RWPE2 (cell line): ENCODE data around the gene ADGRD2.

ENCODE experiments used
- ATAC-seq: fragments of 200-7000 bp; cut with Tn5 transposase; 3 replicates; pipeline ENCODE4 v1.9.1; 2021; ENCODE audit warnings: low read depth
- DNase-seq: peaks from one replicate; pipeline ENCODE4 v3.0.0-alpha.2; 2020; ENCODE audit warnings: low spot score
- H3K27ac ChIP-seq: fragments of 450-650 bp; 2 replicates; pipeline ENCODE4 v1.5.1; 2017; ENCODE audit warnings: mild to moderate bottlenecking; ENCODE audit not compliant: poor library complexity, severe bottlenecking
- H3K27me3 ChIP-seq: fragments of 250-450 bp; sonication (Bioruptor Pico); 2 replicates; pipeline ENCODE4 v1.5.1; 2021; ENCODE audit warnings: mild to moderate bottlenecking, moderate library complexity; ENCODE audit not compliant: insufficient read depth, poor library complexity, severe bottlenecking
- H3K36me3 ChIP-seq: fragments of 250-450 bp; sonication (Bioruptor Pico); 2 replicates; pipeline ENCODE4 v1.5.1; 2020; ENCODE audit warnings: low read depth, mild to moderate bottlenecking, moderate library complexity
- H3K4me1 ChIP-seq: fragments of 250-450 bp; sonication (Bioruptor Pico); 2 replicates; pipeline ENCODE4 v1.5.1; 2021; ENCODE audit warnings: mild to moderate bottlenecking, moderate library complexity; ENCODE audit not compliant: insufficient read depth, poor library complexity, severe bottlenecking
- H3K4me3 ChIP-seq: fragments of 250-450 bp; sonication (Bioruptor Pico); 2 replicates; pipeline ENCODE4 v1.5.1; 2021; ENCODE audit warnings: mild to moderate bottlenecking, moderate library complexity; ENCODE audit not compliant: severe bottlenecking
- H3K9me3 ChIP-seq: fragments of 250-450 bp; sonication (Bioruptor Pico); 2 replicates; pipeline ENCODE4 v1.5.1; 2021; ENCODE audit warnings: mild to moderate bottlenecking, moderate library complexity; ENCODE audit not compliant: severe bottlenecking
- CTCF ChIP-seq: fragments of 450-650 bp; IDR thresholded peaks from one replicate; pipeline ENCODE4 v1.5.1; 2017; ENCODE audit warnings: mild to moderate bottlenecking, moderate library complexity; ENCODE audit not compliant: poor library complexity, severe bottlenecking

Gene ADGRD2

DNA sequence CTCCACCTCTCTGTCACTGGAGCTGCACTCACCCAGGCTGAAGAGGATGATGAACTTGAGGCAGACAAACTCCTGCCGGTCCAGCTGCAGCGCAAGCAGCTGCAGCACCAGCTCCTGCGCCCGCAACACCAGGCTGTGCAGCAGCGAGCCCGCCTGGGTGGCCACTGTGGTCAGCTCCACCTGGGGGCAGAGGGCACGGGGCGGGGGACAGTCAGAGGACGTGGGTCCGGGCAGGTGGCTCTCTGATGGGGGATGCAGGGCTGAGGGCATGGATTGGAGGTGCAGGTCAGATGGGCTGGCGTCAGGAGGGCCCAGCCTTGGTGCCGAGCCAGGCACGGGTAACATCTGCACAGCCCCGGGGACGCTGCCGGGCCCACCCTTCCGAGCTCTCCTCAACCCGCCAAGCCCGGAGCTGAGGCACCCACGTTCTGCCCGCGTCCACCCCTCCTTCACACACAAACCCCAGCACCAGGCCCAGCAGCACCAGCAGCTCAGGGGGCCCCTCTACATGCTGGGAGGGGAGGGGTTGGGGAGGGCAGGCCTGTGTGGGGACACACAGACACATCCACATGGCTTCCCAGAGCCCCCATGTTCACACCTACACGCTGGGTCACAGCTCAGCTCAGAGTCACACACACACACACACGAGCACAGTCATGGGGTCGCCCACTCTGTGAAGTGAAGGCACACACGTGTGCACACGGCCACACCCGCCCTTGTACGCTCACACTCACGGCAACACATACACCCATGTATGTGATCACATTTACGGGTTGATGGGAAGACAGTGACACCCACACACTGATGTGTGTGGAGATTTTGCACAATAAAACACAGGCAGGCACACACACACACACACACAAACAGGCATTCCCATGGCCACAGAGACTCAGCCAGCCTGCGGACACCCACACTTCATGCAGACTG lies 41.1 kb downstream of the ADGRD2 start:
- ATAC-seq, result no peak
- Histone ChIP-seq H3K4me1 (no peaks in the 10 kb centered on the region), H3K9me3 (no peaks in the 10 kb centered on the region), H3K27ac (no peak overlapping the region), H3K36me3 (no peaks in the 10 kb centered on the region), H3K27me3 (peaks cover 13% of the 10 kb centered on the region), H3K4me3 (no peak overlapping the region)
- no peak for TF ChIP-seq CTCF
- DNase-seq, result no peak

DNA sequence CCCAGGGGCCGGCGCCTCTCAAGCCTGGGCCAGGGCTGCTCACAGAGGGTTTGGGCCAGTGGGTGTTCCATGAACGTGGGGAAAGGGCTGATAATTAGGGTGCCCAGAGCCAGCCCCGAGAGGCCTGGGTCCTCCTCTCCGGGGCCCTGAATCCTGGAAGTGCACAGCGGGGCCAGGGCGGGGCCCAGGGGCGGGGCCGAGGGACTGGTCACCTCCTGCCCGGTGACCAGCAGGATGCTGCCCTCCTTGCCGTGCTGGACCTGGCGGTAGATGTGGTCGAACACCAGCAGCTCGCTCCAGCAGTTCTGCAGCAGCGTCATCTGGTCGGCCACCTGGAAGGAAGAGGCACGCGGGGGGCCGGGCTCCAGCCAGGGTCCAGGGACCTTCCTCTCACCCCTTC lies 42.6 kb downstream of the ADGRD2 start:
- Histone ChIP-seq H3K27ac (no peak overlapping the region), H3K4me1 (no peaks in the 10 kb centered on the region), H3K27me3 (no peaks in the 10 kb centered on the region), H3K36me3 (no peaks in the 10 kb centered on the region), H3K4me3 (no peak overlapping the region), H3K9me3 (no peaks in the 10 kb centered on the region)
- no peak for TF ChIP-seq CTCF
- no peak for DNase-seq
- no peak for ATAC-seq

DNA sequence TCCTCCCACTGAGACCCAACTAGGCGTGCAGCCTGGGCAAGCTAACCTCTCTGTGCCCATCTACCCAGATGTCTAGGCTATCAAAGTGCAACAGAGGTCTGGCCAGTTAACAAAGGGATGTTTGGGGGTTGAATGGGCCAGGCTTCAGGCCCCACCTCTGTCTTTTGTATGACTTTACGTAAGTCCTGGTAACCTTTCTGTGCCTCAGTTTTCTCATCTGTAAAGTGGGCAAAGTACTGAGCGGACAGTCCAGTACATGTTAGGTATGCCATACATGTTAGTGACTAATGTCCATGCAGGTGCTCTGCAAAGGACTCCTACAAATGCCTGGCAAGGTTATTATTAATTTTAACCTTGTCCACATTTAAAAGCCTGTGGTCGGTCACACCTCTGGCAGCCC lies 43.0 kb downstream of the ADGRD2 start:
- DNase-seq, result no peak
- no peaks in the 10 kb centered on the region for H3K27me3 ChIP-seq
- no peak for TF ChIP-seq CTCF
- no peaks in the 10 kb centered on the region for H3K36me3 ChIP-seq
- H3K4me1 ChIP-seq, result no peaks in the 10 kb centered on the region
- no peak for ATAC-seq
- H3K27ac ChIP-seq, result no peak overlapping the region
- H3K9me3 ChIP-seq, result no peaks in the 10 kb centered on the region
- H3K4me3 ChIP-seq, result no peak overlapping the region

DNA sequence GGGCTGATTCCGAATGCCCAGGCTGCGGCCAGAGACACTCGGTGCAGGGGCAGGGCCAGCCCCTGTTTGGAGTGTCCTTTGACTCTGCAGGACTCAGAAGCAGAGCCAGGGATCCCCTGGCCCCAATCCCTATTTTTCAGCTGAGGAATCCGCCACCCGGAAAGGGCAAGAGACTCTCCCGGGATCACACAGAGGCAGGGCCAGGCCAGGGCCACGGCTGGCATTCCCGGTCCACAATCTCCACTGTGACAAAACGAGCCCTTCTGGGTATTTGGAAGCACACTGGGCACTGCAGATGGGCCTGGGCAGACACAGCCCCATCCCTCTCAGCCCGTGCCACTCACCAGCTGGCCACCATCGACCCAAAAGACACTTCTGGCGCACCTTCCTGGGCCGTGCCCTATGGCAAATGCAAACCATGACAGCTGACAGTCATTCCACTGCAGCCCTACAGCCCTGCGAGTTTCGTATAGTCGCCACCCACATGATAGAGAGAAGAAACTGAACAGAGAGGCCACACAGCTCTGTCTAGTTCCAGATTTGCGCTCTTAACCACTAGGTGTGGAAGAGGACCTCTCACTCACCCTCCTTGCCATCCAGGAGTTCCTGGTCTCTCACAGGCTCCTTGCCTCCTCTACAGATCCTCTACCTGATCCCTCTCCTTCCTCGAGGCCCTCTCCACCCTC lies 43.7 kb downstream of the ADGRD2 start:
- H3K27me3 ChIP-seq, result no peaks in the 10 kb centered on the region
- no peak overlapping the region for H3K27ac ChIP-seq
- H3K9me3 ChIP-seq, result no peaks in the 10 kb centered on the region
- DNase-seq, result no peak
- no peak for TF ChIP-seq CTCF
- ATAC-seq, result no peak
- H3K36me3 ChIP-seq, result no peaks in the 10 kb centered on the region
- no peaks in the 10 kb centered on the region for H3K4me1 ChIP-seq
- H3K4me3 ChIP-seq, result no peak overlapping the region
